Neural crest cell (in vitro differentiated cells): ENCODE results near the gene CACNA2D1. TPM values are rescaled to one million over a fixed set of nuclear protein-coding genes. Genes with fewer than 3 reads are reported as not detected.

ENCODE experiments used
- DNase-seq: peaks from one replicate; pipeline ENCODE4 v3.0.0; 2021; ENCODE audit warnings: low read depth, mixed read lengths, low spot score
- H3K27ac Mint-ChIP-seq: one replicate; pipeline ENCODE4 v1.8.0; 2021; ENCODE audit warnings: mild to moderate bottlenecking, mixed read lengths; ENCODE audit not compliant: unreplicated experiment
- H3K27me3 Mint-ChIP-seq: 2 replicates; pipeline ENCODE4 v1.8.0; 2021; ENCODE audit warnings: low read depth, mild to moderate bottlenecking, mixed read lengths
- H3K36me3 Mint-ChIP-seq: 2 replicates; pipeline ENCODE4 v1.8.0; 2021; ENCODE audit warnings: low read depth, mild to moderate bottlenecking, mixed read lengths
- H3K4me1 Mint-ChIP-seq: 2 replicates; pipeline ENCODE4 v1.8.0; 2021; ENCODE audit warnings: mixed read lengths
- H3K4me3 Mint-ChIP-seq: one replicate; pipeline ENCODE4 v1.8.0; 2021; ENCODE audit warnings: mild to moderate bottlenecking, mixed read lengths
- H3K9me3 Mint-ChIP-seq: 2 replicates; pipeline ENCODE4 v1.8.0; 2021; ENCODE audit warnings: mixed read lengths
- CTCF ChIP-seq: fragments of 200-600 bp; sonication (generic); conservative IDR thresholded peaks from 2 replicates; pipeline ENCODE4 v1.5.0; 2021; ENCODE audit warnings: antibody characterized with exemption, mild to moderate bottlenecking
- total RNA-seq: library from RNA; stranded (reverse); gene quantifications from 2 replicates; pipeline ENCODE4 v1.2.1, GENCODE V29; 2021

CACNA2D1 gene
- total RNA-seq, 1 donor from 2014 or later = 4.5 TPM

- no peaks in the 10 kb centered on the region for H3K4me1 Mint-ChIP-seq
- H3K27me3 Mint-ChIP-seq = no peaks in the 10 kb centered on the region
- no peak overlapping the region for H3K27ac Mint-ChIP-seq
- no peak overlapping the region for H3K4me3 Mint-ChIP-seq
- no peaks in the 10 kb centered on the region for H3K9me3 Mint-ChIP-seq
- DNase-seq = no peak
- TF ChIP-seq CTCF = no peak
- H3K36me3 Mint-ChIP-seq = no peaks in the 10 kb centered on the region
Observed at GRCh38 chr7:82200601-82201000, 243.0 kb downstream of the CACNA2D1 start.

GRCh38 chr7:82194016-82194643 lies 249.4 kb downstream of the CACNA2D1 start:
- Mint-ChIP-seq H3K27me3 (no peaks in the 10 kb centered on the region), H3K4me3 (no peak overlapping the region), H3K4me1 (no peaks in the 10 kb centered on the region), H3K9me3 (no peaks in the 10 kb centered on the region), H3K36me3 (no peaks in the 10 kb centered on the region), H3K27ac (no peak overlapping the region)
- TF ChIP-seq CTCF = no peak
- DNase-seq = no peak

- Mint-ChIP-seq H3K36me3 (no peaks in the 10 kb centered on the region), H3K4me1 (no peaks in the 10 kb centered on the region), H3K27ac (no peak overlapping the region), H3K4me3 (no peak overlapping the region), H3K27me3 (no peaks in the 10 kb centered on the region), H3K9me3 (peaks cover 4% of the 10 kb centered on the region)
- DNase-seq = no peak
- no peak for TF ChIP-seq CTCF
Observed at GRCh38 chr7:82188636-82189035, 254.9 kb downstream of the CACNA2D1 start.

- no peak for TF ChIP-seq CTCF
- no peaks in the 10 kb centered on the region for H3K4me1 Mint-ChIP-seq
- no peak overlapping the region for H3K27ac Mint-ChIP-seq
- H3K9me3 Mint-ChIP-seq = peaks cover 7% of the 10 kb centered on the region
- H3K4me3 Mint-ChIP-seq = no peak overlapping the region
- H3K27me3 Mint-ChIP-seq = no peaks in the 10 kb centered on the region
- H3K36me3 Mint-ChIP-seq = no peaks in the 10 kb centered on the region
- DNase-seq = no peak
Observed at GRCh38 chr7:82185443-82185842, 258.1 kb downstream of the CACNA2D1 start.

GRCh38 chr7:82183634-82184033 lies 259.9 kb downstream of the CACNA2D1 start:
- no peaks in the 10 kb centered on the region for H3K36me3 Mint-ChIP-seq
- no peaks in the 10 kb centered on the region for H3K27me3 Mint-ChIP-seq
- DNase-seq = no peak
- H3K4me3 Mint-ChIP-seq = no peak overlapping the region
- H3K9me3 Mint-ChIP-seq = peaks cover 6% of the 10 kb centered on the region
- no peaks in the 10 kb centered on the region for H3K4me1 Mint-ChIP-seq
- no peak overlapping the region for H3K27ac Mint-ChIP-seq
- no peak for TF ChIP-seq CTCF
